T-helper 2 cell treated with Interferon-gamma antibody and Interleukin-4, amounts not matched to agents 100 ng/mL and 5 ng/mL, for 36 hours (primary cell): ENCODE results near the gene MAPK8. TPM values are rescaled to one million over a fixed set of nuclear protein-coding genes. Genes with fewer than 3 reads are reported as not detected.

Experiments used
- intact Hi-C: fragments of 100-400 bp; cut with micrococcal nuclease; formaldehyde crosslinking; loops from one replicate; pipeline ENCODE4 v1.15.1; 2023
- total RNA-seq: library from RNA; stranded (reverse); gene quantifications from 2 replicates; pipeline ENCODE4 v1.2.3, GENCODE V29; 2022

The MAPK8 gene
- total RNA-seq, 1 donor from 2014 or later, result 49.8 TPM

DNA sequence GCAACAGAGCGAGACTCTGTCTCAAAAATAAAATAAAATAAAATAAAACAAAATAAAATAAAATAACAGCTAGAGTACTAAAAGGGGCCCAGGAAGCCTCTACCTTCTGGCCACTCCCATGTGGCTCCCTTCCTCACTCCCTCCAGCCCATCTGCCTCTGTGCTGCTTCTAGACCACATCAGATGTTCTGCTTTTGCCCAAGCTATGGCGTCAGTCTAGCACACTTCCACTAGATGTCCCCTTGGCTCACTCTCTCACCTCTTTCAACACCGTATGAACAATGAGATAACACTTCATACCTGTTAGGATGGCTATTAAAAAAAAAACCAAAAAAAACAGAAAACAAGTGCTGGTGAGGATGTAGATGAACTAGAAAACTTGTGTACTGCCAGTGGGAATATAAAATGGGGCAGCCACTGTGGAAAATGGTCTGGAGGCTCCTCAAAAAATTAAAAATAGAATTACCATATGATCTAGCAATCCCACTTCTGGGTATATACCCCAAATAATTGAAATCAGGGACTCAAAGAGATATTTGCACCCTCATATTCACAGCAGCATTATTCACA is 166.1 kb downstream of the MAPK8 start:
- intact Hi-C loops, result no loop called here

DNA sequence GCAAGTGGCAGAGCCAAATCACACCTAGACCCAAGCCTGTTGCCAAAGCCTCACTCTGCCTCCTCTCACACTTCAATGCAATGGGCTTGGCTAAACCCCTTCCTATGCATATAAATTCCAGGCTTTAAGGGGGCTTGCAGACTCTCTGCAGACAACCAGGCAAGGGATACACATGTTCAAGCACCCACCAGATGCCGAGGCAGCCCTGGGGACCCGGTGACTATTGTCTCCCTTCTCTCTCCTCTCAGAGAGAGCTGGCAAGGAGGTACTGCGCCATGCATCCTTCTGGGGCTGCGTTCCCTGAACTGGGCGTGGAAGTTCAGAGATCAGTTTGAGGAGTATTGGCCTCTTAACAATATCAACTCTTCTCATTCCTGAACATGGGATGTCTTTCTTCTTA is 167.2 kb downstream of the MAPK8 start:
- intact Hi-C loops, result no loop called here

DNA sequence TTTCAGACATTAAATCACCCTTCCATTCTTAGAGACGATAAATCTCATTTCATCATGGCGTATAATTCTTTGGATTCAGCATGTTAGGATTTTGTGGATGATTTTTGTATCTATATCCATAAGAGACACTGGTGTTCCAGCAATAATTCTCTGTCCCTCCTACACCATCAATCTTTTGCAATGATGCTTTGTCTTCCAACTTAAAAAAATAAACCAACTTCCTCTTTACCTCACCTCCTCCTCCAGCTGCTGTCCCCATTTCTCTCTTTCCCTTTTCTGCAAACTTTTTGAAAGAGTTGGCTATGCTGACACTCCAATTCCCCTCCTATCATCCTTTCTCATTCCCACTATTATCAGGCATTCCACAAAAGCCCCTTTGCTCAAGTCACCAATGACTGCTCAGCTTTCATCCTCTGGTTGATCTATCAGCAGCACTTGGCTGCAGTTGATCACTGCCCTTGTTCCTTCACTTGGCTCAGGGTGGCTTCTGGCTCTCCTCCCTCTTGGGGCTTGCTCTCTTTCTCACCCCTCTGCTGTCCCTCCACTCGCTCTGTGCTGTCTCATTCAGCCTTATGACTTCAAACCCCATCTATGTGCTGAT is 168.4 kb downstream of the MAPK8 start:
- intact Hi-C loops, result no loop called here

DNA sequence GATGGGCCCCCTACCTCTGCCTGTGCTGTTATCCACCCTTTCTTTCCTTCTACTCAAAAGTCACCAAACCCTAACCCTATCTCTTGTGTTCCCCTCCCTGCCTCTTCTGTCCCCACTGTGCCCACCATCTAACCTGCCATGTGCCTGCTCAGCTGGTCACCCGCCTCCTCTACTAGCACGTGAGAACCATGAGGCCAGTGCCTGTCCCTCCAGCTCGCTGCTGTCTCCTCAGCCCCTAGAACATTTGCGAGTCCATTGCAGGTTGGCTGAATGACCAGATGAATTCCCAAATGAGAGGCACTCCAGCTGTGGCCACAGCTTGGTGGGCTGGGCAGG is 169.4 kb downstream of the MAPK8 start:
- intact Hi-C loops, result no loop called here

DNA sequence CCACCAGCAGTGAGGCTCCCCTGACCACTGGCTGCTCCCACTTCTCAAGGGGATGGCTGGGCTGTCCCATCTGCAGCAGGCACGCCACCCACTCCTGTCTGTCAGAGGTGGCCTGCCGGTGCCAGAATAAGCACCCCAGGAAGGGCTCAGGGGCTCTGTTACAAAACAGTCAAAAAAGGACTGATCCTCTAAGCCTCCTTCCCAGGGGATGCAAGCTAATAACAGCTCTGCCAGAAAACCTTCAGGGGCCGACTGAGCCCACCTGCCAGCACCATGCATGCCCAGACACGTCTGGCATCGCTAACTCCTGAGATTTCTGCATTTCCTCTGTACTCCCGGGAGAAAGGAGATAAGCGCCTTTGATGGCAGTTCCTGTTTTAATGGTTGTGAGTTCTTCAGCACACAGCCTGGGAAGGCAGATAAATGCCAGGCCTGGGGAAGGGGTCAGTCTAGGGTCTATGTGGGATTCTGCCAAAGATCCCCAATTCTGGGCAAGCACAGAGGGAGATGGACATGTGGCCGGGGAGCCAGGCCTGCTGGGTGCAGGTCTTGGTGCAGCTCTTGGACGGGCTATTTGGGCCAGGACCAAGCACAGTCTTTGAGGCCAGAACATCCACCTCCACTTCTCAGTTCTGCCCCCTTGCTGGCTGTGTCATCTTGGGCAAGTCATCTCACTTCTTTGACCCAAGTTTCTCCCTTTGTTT is 170.0 kb downstream of the MAPK8 start:
- intact Hi-C loops, result no loop called here

DNA sequence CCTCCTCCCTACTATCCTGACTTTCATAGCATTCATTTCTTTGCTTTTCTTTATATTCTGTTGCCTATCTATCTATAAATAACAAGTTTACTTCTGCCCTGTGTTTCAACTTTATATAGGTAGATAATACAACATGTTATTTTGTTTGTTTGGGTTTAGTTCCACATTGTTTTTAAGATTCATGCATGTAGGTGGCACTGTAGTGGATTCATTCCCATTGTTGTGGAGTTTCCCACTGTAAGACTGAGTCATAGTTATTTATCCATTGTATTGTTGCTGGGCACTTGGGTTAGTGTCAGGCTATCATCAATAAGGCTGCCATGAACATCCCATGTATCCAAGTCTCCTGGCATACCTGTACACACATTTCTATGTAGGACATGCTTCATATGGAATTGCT is 170.7 kb downstream of the MAPK8 start:
- intact Hi-C loops, result no loop called here

DNA sequence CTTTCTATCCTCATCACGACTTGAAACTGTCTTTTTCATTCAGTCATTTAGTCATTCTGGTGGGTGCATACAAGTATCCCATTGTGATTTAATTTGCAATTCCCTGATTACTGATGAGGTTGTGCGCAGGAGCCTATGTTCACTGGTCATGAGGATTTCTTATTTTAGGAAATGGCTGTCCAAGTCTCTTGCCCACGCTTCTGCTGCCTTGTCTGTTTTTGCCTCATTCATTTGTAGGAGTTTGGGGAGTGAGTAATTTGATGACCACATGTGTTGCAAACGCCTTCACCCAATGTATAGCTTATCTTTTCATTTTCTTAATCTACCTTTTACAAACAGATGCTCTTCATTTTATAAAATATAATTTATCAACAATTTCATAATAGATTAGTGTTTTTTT is 171.1 kb downstream of the MAPK8 start:
- intact Hi-C loops, result no loop called here

DNA sequence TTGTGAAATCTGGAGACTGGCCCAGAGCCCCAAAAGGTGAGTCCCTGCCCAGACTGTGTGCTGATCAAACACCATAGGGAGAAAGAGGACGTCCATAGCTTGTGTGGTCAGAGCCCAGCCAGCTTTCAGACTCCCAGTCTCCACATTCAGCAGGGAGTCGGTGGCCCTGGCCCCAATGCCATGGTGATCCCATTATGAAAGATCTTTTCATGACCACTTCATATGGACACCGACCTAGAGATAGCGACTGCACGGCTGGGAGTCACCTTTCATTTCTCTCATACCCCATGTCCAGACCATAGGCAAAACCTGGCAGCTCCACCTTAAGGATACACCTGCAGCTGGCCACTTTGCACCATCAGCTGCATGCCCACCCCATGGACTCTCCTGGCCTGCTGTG is 172.0 kb downstream of the MAPK8 start:
- intact Hi-C loops, result no loop called here

DNA sequence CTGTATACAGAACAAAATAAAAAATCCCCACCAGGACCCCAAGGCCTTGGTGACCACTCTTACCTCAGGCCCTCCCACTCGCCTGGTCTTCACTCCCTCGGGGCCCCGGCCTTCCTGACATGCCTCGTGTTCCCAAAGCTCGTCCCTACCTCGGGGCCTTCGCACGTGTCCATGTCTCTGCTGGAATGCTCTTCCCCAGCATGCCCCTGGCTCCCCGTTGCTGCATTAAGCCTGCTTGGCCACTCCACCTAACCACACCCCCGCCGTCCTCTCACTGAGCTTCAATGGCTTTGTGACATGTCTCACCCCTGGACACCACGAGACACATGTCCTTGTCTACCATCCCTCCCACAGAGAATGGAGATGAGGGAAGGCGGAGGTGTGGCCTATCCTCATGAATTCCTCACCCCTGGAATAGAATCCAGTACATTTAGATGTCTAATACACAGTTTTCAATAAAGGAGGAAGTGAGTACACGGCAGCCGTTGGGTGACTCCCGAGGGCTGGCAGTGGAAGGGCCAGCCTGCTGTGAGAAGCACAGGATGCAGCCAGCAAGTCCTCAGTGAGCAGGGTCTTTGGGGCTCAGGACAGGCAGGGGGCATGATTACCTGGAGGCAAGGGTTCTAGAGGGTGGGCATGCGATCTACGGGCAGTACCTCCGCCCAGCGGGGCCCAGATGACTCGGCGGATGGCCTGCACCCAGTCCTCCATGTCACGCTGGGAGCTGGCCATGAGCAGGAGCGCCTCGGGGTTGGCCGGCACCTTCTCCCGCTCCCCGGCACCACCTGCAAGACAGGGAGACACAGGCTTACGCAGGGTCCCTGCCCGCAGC is 172.7 kb downstream of the MAPK8 start:
- intact Hi-C loops, result no loop called here

DNA sequence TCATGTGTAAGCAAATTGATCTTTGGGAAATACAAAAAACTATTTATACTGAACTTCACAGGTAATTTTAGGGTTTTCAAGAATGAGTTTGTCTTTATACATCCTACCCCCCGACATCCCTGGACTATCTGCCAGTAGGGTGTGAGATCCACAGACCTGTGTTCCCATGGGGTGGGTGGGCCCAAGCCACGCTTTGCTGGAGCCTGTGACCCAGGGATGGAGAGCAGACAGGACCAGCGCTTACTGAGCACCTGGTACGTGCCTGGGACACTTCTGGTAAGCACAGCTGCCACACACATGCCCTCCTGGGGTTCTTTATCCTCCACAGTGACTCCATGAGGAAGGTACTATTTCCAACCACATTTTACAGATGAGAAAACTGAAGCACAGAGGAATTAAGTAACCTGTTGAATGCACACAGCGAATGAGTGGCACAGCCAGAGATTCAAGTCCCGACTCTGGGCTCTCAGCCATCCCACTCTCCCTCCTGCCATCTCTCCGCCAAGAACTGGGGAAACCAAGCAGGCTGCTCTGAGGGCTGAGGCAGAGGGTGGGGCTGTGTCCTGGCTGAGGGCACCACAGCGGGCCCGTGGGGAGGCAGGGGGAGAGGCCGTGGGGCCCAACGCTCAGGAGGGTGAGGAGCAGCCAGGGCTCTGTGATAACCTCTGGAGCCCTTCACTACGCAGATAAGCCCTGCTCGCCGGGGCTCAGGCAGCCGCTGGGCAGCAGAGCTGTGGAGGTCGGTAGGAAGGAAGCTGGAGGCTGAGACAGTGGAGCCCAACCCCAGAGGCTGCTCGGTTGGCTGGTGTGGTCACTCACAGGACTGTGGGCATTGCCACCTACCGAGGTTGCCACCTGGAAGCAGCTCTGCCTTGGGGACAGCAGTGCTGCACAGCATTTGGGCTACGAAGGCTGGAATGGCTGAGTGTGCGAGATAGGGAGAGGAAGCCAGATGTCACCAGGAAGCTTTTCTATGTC is 174.2 kb downstream of the MAPK8 start:
- intact Hi-C loops, result no loop called here

DNA sequence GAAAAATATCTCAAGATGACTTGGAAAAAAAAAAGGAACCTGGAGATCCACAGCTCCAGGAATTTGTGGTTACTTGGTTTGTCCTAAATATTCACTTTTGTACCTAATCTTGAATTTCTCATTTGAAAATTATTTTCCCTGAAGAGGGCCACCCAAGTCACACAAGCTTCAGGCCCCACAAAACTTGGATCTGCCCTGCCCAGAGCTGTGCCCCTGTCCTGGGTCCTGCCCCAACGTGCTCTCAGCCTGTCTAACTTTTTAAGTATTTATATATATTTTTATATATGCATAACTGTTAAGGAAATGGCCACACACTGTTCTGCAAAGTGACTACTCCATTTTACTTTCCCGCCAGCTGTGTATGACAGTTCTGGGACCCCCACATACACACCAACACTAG is 174.9 kb downstream of the MAPK8 start:
- intact Hi-C loops, result no loop called here

DNA sequence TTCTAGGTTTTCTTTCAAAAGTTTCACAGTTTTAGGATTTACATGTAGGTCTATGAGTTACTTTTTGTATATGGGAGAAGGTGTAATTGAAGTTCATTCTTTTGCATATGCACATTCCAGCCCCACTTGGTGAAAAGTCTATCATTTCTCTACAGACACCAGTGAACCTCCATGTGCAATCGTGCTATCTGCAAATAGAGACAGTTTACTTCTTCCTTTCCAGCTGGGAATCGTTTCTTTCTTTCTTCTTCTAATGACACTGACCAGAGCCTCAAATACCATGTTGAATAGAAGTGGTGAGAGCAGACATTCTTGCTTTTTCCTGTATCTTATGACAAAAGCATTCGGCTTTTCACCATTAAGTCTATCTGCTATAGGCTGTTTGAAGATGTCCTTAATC is 175.7 kb downstream of the MAPK8 start:
- intact Hi-C loops, result no loop called here

DNA sequence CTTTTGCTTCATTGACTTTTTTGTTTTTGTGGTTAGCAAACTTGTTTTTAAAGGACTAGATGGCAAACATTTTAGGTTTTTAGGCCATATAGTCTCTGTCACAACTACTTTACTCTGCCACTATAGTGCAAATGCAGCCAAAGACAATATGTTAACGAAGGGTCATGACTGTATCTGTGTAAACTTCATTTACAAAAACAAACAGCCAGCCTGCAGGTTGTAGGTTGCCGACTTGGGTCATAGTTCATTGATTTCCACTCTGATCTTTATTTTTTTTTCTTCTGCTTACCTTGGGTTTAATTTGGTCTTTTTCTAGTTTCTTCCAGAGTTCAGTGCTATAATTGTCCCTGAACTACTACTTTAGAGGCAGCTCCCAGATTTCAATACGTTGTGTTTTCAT is 178.4 kb downstream of the MAPK8 start:
- intact Hi-C loops, result no loop called here

DNA sequence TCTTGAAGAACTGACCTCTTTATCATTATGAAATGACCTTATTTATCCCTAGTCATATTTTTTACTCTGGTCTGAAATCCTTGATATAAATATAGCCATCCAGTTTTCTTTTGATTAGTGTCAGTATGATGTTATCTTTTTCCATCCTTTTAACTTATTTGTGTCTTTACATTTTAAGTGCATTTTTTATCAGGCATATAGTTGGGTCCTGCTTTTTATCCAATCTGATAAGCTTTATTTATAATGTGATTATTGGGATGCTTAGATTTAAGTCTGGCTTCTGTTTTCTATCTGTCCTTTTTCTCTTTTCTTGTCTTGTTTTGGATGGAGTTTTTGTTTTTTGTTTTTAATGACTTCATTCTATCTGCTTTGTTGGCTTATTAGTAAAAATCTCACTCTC is 179.2 kb downstream of the MAPK8 start:
- intact Hi-C loops, result no loop called here

DNA sequence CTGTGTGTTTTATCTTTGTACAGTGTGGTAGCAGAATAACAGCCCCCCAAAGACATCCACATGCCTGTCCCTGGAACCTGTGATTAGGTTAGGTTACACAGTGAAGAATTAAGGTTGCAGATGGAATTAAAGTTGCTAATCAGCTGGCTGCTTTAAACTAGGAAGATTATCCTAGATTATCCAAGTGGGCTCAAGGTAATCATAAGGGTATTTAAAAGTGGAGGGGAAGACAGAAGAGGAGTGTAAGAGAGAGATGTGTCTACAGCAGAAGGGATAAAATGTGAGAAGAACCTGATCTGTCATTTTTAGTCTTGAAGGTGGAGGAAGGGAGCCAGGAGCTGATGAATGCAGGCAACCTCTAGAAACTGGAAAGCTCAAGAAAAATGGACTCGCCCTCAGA is 180.8 kb downstream of the MAPK8 start:
- intact Hi-C loops, result no loop called here

Other genes starting within 250 kb of the MAPK8 start
- gene FRMPD2, start 32.0 kb upstream of the MAPK8 start, total RNA-seq, result not detected in 2 replicates